GM18505 (cell line): ENCODE data around the gene TMEM184C.

ENCODE experiments used
- ATAC-seq: cut with Tn5 transposase; IDR thresholded peaks from one replicate; pipeline ENCODE4 v1.9.1; 2021; ENCODE audit not compliant: unreplicated experiment
- POLR2A ChIP-seq: IDR thresholded peaks from 4 replicates; pipeline ENCODE4 v1.6.1; 2011; ENCODE audit warnings: borderline replicate concordance; ENCODE audit not compliant: insufficient read depth, insufficient read length; ENCODE audit errors: extremely low read depth

The TMEM184C gene

GRCh38 chr4:147648656-147649055 lies 31.5 kb downstream of the TMEM184C start:
- ATAC-seq, result no peak
- TF ChIP-seq POLR2A, result no peak

GRCh38 chr4:147651563-147651962 lies 34.4 kb downstream of the TMEM184C start:
- no peak for TF ChIP-seq POLR2A
- no peak for ATAC-seq

GRCh38 chr4:147655639-147656038 lies 38.4 kb downstream of the TMEM184C start:
- no peak for ATAC-seq
- no peak for TF ChIP-seq POLR2A

GRCh38 chr4:147658501-147658900 lies 41.3 kb downstream of the TMEM184C start:
- no peak for ATAC-seq

GRCh38 chr4:147674073-147674472 lies 56.9 kb downstream of the TMEM184C start:
- ATAC-seq, result no peak
- no peak for TF ChIP-seq POLR2A

More at GRCh38 chr4:147658501-147658900, 41.3 kb downstream of the TMEM184C start:
- TF ChIP-seq POLR2A, result no peak

- ATAC-seq, result no peak
- no peak for TF ChIP-seq POLR2A
Measured at GRCh38 chr4:147674496-147674895, 57.3 kb downstream of the TMEM184C start.

- no peak for TF ChIP-seq POLR2A
- no peak for ATAC-seq
Measured at GRCh38 chr4:147678106-147678505, 60.9 kb downstream of the TMEM184C start.

GRCh38 chr4:147678796-147679549 lies 61.8 kb downstream of the TMEM184C start:
- no peak for TF ChIP-seq POLR2A
- no peak for ATAC-seq

GRCh38 chr4:147682755-147683154 lies 65.6 kb downstream of the TMEM184C start:
- no peak for ATAC-seq
- TF ChIP-seq POLR2A, result no peak

GRCh38 chr4:147683188-147683591 lies 66.0 kb downstream of the TMEM184C start:
- no peak for TF ChIP-seq POLR2A
- ATAC-seq, result no peak

GRCh38 chr4:147683717-147684700 lies 66.8 kb downstream of the TMEM184C start, which contains the start of gene PRMT9:
Gene PRMT9 (minus strand): TSS chr4:147684163. CDS start chr4:147683987, 176 bp downstream.
- peak; percentile 100 for ATAC-seq
- TF ChIP-seq POLR2A, result peak; percentile 99

GRCh38 chr4:147689067-147689466 lies 71.9 kb downstream of the TMEM184C start:
- no peak for TF ChIP-seq POLR2A
- no peak for ATAC-seq

GRCh38 chr4:147691820-147692219 lies 74.6 kb downstream of the TMEM184C start:
- ATAC-seq, result no peak

More at GRCh38 chr4:147691820-147692219, 74.6 kb downstream of the TMEM184C start:
- no peak for TF ChIP-seq POLR2A
